Jurkat, Clone E6-1 (cell line): ENCODE results near the gene FBXO3. TPM values are rescaled to one million over a fixed set of nuclear protein-coding genes. Genes with fewer than 3 reads are reported as not detected.
A peak's percentile ranks its signal among the peaks of the same experiment; 100 is the strongest.
"Not testable (repeated sequence)": the region's sequence is repeated elsewhere in the genome, so short reads cannot be mapped to it uniquely, and the experiment has no call there.

Experiments used
- DNase-seq: peaks from one replicate; pipeline ENCODE4 v3.0.0-alpha.2; 2011; ENCODE audit warnings: low read depth, low spot score
- H3K4me3 ChIP-seq: 2 replicates; pipeline ENCODE4 v1.5.1; 2011; ENCODE audit warnings: mild to moderate bottlenecking, low read length, control low read depth, moderate library complexity
- polyA plus RNA-seq: library from polyadenylated mRNA; unstranded; fragments of >200 nt; gene quantifications from one replicate; pipeline ENCODE4 v1.2.1, GENCODE V29; 2012; ENCODE audit warnings: missing spikeins; ENCODE audit not compliant: insufficient read length, insufficient read depth

FBXO3 gene, protein sequence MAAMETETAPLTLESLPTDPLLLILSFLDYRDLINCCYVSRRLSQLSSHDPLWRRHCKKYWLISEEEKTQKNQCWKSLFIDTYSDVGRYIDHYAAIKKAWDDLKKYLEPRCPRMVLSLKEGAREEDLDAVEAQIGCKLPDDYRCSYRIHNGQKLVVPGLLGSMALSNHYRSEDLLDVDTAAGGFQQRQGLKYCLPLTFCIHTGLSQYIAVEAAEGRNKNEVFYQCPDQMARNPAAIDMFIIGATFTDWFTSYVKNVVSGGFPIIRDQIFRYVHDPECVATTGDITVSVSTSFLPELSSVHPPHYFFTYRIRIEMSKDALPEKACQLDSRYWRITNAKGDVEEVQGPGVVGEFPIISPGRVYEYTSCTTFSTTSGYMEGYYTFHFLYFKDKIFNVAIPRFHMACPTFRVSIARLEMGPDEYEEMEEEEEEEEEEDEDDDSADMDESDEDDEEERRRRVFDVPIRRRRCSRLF
- 9.9 TPM for polyA plus RNA-seq

DNA sequence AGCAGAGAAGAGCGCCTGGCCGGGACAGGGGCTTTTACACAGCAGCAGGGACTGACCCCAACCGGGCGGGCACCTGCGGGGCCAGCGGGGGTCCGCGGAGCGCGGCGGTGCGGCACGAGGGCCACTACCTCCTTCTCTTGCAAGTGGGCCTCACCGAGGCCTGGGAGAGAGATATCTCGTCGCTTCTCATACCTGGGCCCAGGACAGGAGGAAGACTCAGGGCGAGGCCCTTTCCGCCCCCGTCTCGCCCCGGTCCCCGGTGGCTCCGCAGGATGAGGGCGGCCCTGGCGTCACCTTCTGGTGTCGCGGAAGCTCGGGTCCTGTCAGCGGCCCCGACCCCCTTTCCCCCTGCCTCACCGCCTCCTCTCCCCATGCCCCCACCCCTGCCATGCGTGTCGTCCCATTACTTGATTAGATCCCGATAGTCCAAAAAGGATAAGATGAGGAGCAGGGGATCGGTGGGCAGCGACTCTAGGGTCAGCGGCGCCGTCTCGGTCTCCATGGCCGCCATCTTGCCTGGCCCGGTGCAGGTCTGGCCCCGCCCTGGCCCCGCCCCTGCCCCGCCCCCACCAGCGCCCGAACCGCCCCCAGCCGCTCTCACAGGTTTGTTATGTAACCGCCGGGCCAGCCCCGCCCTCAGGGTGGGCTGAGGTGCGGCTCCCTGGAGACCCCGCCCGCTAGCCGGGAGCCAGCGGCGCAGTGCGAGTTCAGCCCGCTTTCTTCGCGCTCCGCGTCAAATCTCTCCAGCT is at the start of gene FBXO3:
Gene FBXO3, minus strand, starts transcription at position 534 of the 749 bp plus-strand sequence. Its CDS starts 23 bp downstream, at position 511.
- DNase-seq: peak; percentile 71
- H3K4me3 ChIP-seq: peak within 1 kb of the TSS; percentile 86

- not testable (repeated sequence) for H3K4me3 ChIP-seq, DNase-seq
Measured at GRCh38 chr11:33822981-33823380, 48.7 kb upstream of the FBXO3 start.

DNA sequence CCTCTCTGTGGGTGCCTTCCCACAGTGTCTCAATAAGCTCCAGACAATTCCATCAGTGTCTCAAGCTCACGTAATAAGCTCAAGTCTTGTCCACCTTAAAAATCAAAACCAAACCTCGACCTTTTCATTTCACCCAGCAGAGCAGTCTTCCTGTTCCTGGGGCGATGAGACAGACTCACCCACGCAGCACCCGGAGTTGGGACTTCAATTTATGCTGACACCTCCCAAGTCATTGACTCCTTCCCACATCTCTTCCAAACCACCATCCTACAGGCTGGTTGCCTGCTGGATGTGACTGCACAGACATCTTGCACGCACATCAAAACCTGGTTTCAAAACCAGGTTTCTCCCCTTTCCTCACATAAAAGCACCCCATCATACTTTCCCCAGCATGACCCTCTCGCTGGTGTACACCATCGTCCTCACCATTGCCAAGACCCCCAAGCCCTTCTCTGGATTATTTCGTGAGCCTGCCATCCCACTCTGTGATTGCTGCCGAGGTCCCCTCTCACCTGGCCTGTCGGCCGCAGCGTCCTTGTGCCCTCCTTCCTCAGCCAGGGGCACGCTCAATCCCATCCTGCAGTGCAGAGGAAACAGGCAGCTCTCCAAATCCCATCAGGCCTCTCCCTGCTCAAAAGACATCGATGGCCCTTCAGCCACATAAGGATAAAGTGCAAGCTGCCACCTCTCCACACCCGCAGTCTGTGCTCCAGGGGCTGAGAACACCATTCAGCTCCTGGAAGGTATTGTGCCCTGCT is 45.1 kb upstream of the FBXO3 start:
- DNase-seq: no peak
- H3K4me3 ChIP-seq: no peak overlapping the region

DNA sequence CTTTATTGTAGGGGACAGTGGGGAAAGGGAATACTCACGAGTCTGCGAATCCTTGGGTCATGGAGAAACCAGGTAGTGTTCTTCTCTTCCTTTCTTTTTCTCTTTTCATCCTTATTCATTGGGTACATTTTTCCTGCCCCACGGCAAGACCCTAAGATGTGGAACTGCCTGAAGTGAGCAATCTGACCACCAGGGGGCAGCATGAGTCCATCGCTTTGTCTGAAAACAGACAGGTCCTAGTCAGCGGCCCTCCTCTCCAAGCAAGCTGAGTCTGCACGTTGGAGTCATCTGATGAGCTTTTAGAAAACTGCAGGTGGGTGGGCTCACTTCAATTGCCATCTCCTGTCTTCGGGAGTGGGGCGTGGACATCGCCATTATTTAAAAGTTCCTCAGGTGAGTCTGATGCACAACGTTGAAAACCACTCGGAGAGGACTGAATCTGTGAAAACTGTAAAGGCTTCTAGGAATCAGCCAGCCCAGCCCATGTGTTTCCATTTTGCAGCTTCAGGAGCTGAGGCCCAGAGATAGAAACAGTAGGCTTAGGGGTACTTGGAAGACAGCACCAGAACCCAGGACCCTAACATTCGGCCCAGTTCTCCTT is 34.0 kb upstream of the FBXO3 start:
- peak; percentile 74 for DNase-seq
- H3K4me3 ChIP-seq: no peak overlapping the region

GRCh38 chr11:33804471-33804870 is 30.2 kb upstream of the FBXO3 start:
- DNase-seq: no peak

GRCh38 chr11:33802194-33802950 is 28.1 kb upstream of the FBXO3 start:
- H3K4me3 ChIP-seq: no peak overlapping the region
- DNase-seq: no peak

More at GRCh38 chr11:33804471-33804870, 30.2 kb upstream of the FBXO3 start:
- H3K4me3 ChIP-seq: no peak overlapping the region

DNA sequence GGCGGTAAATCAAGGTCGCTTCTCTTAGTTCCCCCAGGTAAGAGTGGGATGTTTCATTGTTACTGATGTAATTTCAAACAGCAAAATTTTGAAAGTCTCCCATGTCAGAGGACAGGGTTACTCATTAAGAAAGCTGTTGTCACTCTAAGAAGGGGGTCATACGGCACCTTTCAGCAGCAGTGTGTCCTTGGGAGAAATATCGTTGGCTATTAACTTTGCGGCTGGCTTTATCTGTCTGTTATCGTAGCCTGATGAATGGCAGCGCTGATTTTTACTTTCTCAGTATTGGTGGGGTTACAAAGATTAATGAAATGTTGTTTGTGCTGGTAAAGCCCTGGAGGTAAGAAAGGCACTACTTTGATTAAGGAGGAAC is 27.5 kb upstream of the FBXO3 start:
- H3K4me3 ChIP-seq: no peak overlapping the region
- DNase-seq: no peak

DNA sequence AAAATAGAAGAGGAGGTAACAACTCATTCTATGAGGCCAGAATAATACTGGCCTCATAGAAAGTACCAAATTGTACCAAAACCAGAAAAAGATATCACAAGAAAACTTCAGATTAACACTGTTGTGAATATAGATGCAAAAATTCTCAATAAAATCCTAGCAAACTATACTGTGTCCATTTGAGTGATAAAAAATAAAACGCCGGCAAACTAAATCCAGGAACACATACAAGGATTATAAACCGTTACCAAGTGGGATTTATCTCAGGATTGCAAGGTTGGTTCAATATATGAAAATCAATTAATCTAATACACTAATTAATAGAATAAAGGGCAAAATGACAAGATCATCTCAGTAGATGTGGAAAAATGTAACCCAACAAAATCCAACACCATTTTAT is 23.6 kb upstream of the FBXO3 start:
- DNase-seq: no peak
- no peak overlapping the region for H3K4me3 ChIP-seq

GRCh38 chr11:33790040-33790439 is 15.7 kb upstream of the FBXO3 start:
- DNase-seq: no peak
- no peak overlapping the region for H3K4me3 ChIP-seq

- H3K4me3 ChIP-seq: not testable (repeated sequence)
- peak; percentile 21 for DNase-seq
Measured at GRCh38 chr11:33788095-33788494, 13.8 kb upstream of the FBXO3 start.

GRCh38 chr11:33787076-33787475 is 12.8 kb upstream of the FBXO3 start:
- no peak overlapping the region for H3K4me3 ChIP-seq
- DNase-seq: no peak

- no peak overlapping the region for H3K4me3 ChIP-seq
- no peak for DNase-seq
Measured at GRCh38 chr11:33785609-33786008, 11.3 kb upstream of the FBXO3 start.

DNA sequence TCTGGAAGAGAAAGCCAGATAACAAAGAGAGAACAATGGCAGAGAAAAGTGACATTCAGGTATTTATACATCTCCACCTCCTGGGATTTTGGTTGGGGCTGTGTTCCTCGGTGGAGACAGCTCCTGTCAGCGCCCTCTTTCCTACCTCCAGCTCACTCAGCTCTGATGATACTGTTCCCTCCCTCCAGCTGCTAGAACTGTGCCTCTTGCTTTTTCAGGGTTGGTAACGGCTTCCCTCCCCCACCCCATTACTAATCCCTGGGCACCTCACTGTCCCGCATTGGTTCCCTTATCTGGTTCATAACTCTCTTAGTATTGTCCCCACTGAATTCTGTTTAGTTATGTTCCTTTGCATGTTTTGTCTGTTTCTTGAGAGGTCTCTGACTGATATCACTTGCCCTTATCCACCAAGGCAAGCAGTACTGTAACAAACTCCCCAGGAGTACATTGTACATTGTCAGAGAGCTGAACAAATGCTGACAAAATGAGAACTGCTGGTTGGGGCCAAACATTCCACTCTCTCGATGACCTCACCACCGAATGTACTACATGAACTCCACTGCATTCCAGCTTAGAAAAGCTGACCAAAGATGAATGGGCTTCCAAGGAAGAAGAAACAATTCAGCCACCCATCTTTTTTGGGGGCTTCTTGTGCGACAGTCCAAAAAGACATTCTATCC is 5.7 kb upstream of the FBXO3 start:
- DNase-seq: no peak
- no peak overlapping the region for H3K4me3 ChIP-seq

- no peak overlapping the region for H3K4me3 ChIP-seq
- DNase-seq: no peak
Measured at GRCh38 chr11:33778675-33779074, 4.4 kb upstream of the FBXO3 start.

DNA sequence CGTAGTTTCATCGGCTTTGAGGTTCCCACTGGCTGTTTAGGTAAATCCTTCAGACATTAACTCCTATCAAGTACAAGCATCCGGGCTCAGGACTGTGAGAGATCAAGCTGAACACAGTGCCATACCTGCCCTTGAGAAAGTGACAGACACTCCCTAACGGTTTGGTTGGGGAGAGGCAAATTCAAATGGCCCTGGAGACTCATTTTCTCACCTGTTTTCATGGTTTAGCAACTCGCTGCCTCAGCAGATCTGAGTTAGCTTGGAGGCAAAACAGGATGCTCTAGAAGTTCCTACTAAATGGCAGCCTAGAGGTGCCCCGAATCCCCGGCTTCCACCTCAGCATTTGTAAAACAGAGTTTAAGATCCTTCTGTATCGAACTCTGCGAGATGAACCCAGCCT is 3.6 kb upstream of the FBXO3 start:
- no peak overlapping the region for H3K4me3 ChIP-seq
- no peak for DNase-seq

GRCh38 chr11:33775832-33776470 is 1.6 kb upstream of the FBXO3 start:
- no peak overlapping the region for H3K4me3 ChIP-seq
- DNase-seq: no peak

DNA sequence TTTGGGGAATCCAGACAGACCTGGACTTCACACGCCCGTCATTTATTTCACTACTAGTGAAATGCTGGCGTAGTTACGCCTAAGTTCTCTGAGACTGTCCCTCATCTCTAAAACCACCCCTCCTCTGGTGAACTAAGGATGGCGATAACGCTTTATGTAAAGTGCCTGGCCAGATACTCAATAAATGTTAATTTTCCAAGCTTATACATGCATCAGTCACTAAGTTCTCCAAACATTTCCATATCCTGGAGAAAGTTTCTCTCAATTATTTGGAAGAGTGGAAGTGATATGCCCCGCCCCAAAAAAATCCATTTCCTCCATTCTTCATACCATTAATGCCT is 1.1 kb upstream of the FBXO3 start:
- H3K4me3 ChIP-seq: no peak overlapping the region

More for the DNA sequence above, 1.1 kb upstream of the FBXO3 start:
- no peak for DNase-seq
